ENCODE measurements around the gene TBRG4. TPM values are rescaled to one million over a fixed set of nuclear protein-coding genes. Genes with fewer than 3 reads are reported as not detected.

Gene TBRG4
- total RNA-seq, 2 donors from 2014 or later, result 91.0 to 147 TPM

- no peaks in the 10 kb centered on the region for H3K9me3 ChIP-seq
- no peaks in the 10 kb centered on the region for H3K4me1 ChIP-seq
- H3K27ac ChIP-seq, result no peak overlapping the region
- TF ChIP-seq, protein P1, sequence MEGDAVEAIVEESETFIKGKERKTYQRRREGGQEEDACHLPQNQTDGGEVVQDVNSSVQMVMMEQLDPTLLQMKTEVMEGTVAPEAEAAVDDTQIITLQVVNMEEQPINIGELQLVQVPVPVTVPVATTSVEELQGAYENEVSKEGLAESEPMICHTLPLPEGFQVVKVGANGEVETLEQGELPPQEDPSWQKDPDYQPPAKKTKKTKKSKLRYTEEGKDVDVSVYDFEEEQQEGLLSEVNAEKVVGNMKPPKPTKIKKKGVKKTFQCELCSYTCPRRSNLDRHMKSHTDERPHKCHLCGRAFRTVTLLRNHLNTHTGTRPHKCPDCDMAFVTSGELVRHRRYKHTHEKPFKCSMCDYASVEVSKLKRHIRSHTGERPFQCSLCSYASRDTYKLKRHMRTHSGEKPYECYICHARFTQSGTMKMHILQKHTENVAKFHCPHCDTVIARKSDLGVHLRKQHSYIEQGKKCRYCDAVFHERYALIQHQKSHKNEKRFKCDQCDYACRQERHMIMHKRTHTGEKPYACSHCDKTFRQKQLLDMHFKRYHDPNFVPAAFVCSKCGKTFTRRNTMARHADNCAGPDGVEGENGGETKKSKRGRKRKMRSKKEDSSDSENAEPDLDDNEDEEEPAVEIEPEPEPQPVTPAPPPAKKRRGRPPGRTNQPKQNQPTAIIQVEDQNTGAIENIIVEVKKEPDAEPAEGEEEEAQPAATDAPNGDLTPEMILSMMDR (IDR thresholded peaks at IDR 0.05), result no peak
- H3K4me3 ChIP-seq, result no peak overlapping the region
- H3K27me3 ChIP-seq, result no peaks in the 10 kb centered on the region
- H3K36me3 ChIP-seq, result no peaks in the 10 kb centered on the region
- H3K9ac ChIP-seq (ENCODE audit: low read depth in 2 of 2, low read length in 2 of 2), result no peak overlapping the region
- no peak for DNase-seq
- intact Hi-C loops (cut with DNase I), result no loop called here
Measured at GRCh38 chr7:45140827-45141226, 29.3 kb upstream of the TBRG4 start.

GRCh38 chr7:45138433-45139267, 27.2 kb upstream of the TBRG4 start:
- Histone ChIP-seq H3K4me3 (no peak overlapping the region), H3K36me3 (no peaks in the 10 kb centered on the region), H3K9me3 (no peaks in the 10 kb centered on the region), H3K27me3 (no peaks in the 10 kb centered on the region), H3K27ac (no peak overlapping the region), H3K9ac (ENCODE audit: low read depth in 2 of 2, low read length in 2 of 2) (no peak overlapping the region), H3K4me1 (no peaks in the 10 kb centered on the region)
- TF ChIP-seq, protein P1 (IDR thresholded peaks at IDR 0.05), result no peak
- no peak for DNase-seq
- intact Hi-C loops (cut with DNase I), result loop anchor here (5.0 to 10.0 kb wide), 3 partner anchors 161 to 544 kb away; partner anchors contain the start of gene MYO1G

- H3K27me3 ChIP-seq, result no peaks in the 10 kb centered on the region
- TF ChIP-seq, protein P1 (IDR thresholded peaks at IDR 0.05), result peak; percentile 85
- H3K4me3 ChIP-seq, result no peak overlapping the region
- H3K27ac ChIP-seq, result no peak overlapping the region
- no peaks in the 10 kb centered on the region for H3K4me1 ChIP-seq
- DNase-seq, result peak; percentile 70
- H3K9me3 ChIP-seq, result no peaks in the 10 kb centered on the region
- H3K9ac ChIP-seq (ENCODE audit: low read depth in 2 of 2, low read length in 2 of 2), result no peak overlapping the region
- intact Hi-C loops (cut with DNase I), result loop anchor here (5.0 to 10.0 kb wide), 3 partner anchors 159 to 542 kb away; partner anchors contain the start of gene MYO1G
- H3K36me3 ChIP-seq, result no peaks in the 10 kb centered on the region
Measured at GRCh38 chr7:45136106-45137060, 24.9 kb upstream of the TBRG4 start.

GRCh38 chr7:45133877-45134276, 22.4 kb upstream of the TBRG4 start:
- no peaks in the 10 kb centered on the region for H3K9me3 ChIP-seq
- intact Hi-C loops (cut with DNase I), result loop anchor here (10.0 kb wide), 2 partner anchors 279 to 539 kb away; no protein-coding TSS in a partner anchor
- no peak overlapping the region for H3K27ac ChIP-seq
- TF ChIP-seq, protein P1 (IDR thresholded peaks at IDR 0.05), result no peak
- no peak overlapping the region for H3K4me3 ChIP-seq
- no peaks in the 10 kb centered on the region for H3K36me3 ChIP-seq
- no peaks in the 10 kb centered on the region for H3K27me3 ChIP-seq
- H3K4me1 ChIP-seq, result no peaks in the 10 kb centered on the region
- DNase-seq, result no peak
- H3K9ac ChIP-seq (ENCODE audit: low read depth in 2 of 2, low read length in 2 of 2), result no peak overlapping the region

GRCh38 chr7:45133352-45133751, 21.9 kb upstream of the TBRG4 start:
- Histone ChIP-seq H3K27ac (no peak overlapping the region), H3K27me3 (no peaks in the 10 kb centered on the region), H3K9me3 (no peaks in the 10 kb centered on the region), H3K36me3 (no peaks in the 10 kb centered on the region), H3K4me1 (no peaks in the 10 kb centered on the region), H3K4me3 (no peak overlapping the region), H3K9ac (ENCODE audit: low read depth in 2 of 2, low read length in 2 of 2) (no peak overlapping the region)
- intact Hi-C loops (cut with DNase I), result loop anchor here (10.0 kb wide), 2 partner anchors 279 to 539 kb away; no protein-coding TSS in a partner anchor
- TF ChIP-seq, protein P1 (IDR thresholded peaks at IDR 0.05), result no peak
- DNase-seq, result no peak

Measured in colonic mucosa (tissue), 4 donors.